ENCODE data around the gene TXNDC8.

The TXNDC8 gene

DNA sequence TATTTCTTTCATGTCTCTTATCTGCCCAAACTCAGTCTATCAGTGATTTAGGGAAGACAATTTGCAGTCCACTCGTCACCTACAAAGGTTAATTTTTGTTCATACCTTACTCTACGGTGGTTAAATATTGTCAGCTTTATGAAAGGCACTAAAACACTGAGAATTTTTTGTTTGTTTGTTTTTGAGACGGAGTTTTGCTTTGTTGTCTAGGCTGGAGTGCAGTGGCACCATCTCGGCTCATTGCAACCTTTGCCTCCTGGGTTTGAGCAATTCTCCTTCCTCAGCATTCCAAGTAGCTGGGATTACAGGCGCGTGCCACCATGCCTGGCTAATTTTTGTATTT is 55.0 kb downstream of the TXNDC8 start:
- ATAC-seq, result no peak

DNA sequence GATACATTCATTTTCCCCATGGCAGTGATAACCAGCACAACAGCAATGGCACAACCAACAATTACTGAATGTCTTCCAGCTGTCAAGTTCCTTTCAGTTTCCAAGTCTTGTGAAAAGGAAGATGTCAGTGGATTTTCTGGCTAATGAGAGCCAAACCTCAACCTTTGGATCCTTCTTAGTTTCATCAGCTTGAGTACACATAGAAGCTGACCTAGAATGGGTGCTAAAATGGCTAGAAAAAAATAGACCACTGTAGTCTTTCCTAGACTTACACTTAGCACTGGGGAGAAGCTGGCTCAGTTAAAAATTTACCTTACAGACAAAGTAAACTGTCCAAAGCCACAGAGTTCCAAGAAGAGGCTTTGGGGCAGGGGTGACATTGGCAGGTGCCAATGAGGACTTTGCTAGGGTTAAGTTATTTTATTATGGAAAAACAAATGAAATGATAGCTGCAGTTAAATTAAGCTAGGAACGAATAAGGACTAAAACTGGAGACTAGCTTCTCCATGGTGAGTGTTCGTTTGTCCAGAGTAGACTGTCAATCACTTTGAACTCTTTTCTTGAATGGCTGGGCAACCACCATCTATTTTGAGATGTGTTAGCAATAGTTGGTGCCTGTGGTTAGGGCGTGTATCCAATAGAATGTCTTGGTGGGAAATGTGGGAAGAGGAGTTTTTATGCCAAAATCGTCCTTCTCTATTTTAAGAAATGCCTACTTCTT is 55.5 kb downstream of the TXNDC8 start:
- no peak for ATAC-seq
- TF ChIP-seq BACH2 (CRISPR knock-in tag; IDR thresholded peaks at IDR 0.05; ENCODE audit: borderline replicate concordance), result no peak

More for the DNA sequence above, 55.0 kb downstream of the TXNDC8 start:
- TF ChIP-seq ISL1 (CRISPR knock-in tag; IDR thresholded peaks at IDR 0.05) (no peak), BACH2 (CRISPR knock-in tag; IDR thresholded peaks at IDR 0.05; ENCODE audit: borderline replicate concordance) (no peak), CSDC2 (CRISPR knock-in tag; IDR thresholded peaks at IDR 0.05) (no peak), ESRRG (CRISPR knock-in tag; IDR thresholded peaks at IDR 0.05) (no peak), RARB (CRISPR knock-in tag; IDR thresholded peaks at IDR 0.05) (no peak)
- TF ChIP-seq, protein P1, sequence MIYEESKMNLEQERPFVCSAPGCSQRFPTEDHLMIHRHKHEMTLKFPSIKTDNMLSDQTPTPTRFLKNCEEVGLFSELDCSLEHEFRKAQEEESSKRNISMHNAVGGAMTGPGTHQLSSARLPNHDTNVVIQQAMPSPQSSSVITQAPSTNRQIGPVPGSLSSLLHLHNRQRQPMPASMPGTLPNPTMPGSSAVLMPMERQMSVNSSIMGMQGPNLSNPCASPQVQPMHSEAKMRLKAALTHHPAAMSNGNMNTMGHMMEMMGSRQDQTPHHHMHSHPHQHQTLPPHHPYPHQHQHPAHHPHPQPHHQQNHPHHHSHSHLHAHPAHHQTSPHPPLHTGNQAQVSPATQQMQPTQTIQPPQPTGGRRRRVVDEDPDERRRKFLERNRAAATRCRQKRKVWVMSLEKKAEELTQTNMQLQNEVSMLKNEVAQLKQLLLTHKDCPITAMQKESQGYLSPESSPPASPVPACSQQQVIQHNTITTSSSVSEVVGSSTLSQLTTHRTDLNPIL (CRISPR knock-in tag; IDR thresholded peaks at IDR 0.05; ENCODE audit: low read depth), result no peak
- TF ChIP-seq, protein P2, sequence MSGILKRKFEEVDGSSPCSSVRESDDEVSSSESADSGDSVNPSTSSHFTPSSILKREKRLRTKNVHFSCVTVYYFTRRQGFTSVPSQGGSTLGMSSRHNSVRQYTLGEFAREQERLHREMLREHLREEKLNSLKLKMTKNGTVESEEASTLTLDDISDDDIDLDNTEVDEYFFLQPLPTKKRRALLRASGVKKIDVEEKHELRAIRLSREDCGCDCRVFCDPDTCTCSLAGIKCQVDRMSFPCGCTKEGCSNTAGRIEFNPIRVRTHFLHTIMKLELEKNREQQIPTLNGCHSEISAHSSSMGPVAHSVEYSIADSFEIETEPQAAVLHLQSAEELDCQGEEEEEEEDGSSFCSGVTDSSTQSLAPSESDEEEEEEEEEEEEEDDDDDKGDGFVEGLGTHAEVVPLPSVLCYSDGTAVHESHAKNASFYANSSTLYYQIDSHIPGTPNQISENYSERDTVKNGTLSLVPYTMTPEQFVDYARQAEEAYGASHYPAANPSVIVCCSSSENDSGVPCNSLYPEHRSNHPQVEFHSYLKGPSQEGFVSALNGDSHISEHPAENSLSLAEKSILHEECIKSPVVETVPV (CRISPR knock-in tag; IDR thresholded peaks at IDR 0.05), result no peak

DNA sequence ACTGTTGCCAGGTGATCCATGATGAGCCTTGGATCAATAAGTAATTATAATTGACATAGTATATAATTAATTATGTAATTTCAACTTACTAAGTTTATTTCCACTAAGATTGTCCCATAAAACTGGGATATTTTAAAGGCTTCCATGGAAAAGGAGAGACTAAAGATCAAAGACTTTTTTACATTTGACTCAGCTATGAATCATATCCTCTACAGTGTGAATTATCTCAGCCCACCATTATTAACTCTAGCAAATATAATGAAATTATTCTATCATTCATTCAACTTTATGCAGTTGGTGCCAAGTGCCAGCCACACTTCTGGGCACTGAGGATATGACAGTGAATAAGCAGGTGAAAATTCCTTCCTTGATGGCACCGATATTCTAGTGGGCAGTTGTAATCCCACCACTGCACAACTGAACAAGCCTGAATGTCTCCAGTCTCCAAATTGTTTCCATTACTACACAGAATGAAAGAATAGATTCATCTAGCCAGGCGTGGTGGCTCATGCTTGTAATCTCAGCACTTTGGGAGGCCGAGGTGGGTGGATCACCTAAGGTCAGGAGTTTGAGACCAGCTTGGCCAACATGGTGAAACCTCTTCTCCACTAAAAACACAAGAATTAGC is 59.5 kb downstream of the TXNDC8 start:
- ATAC-seq, result no peak
- TF ChIP-seq ZFP30 (CRISPR knock-in tag; IDR thresholded peaks at IDR 0.05) (no peak), ZNF70 (CRISPR knock-in tag; IDR thresholded peaks at IDR 0.05) (no peak), ESRRG (CRISPR knock-in tag; IDR thresholded peaks at IDR 0.05) (no peak), ZNF565 (CRISPR knock-in tag; conservative IDR thresholded peaks at IDR 0.05; ENCODE audit: low read depth) (no peak)

DNA sequence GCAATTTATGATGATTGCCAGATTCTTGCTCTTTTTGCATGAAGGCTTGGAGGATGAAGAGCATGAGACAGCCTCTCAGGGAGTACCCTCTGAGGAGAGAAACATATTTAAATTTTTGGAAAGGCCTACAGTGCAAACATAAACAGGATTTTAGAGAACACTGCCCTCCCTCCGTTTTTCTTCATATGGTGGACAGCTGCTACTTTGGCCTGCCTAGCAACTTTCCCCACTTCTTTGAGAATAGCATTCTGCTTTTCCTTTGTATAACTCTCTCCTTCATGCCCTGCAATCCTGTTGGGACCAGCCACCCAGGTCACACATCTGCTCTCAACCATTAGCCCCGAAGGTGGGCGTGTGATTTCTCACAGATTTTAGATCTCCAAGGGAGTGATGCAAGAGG is 60.9 kb downstream of the TXNDC8 start:
- ATAC-seq, result no peak
- no peak for TF ChIP-seq ZFP3 (CRISPR knock-in tag; IDR thresholded peaks at IDR 0.05)
- TF ChIP-seq CSDC2 (CRISPR knock-in tag; IDR thresholded peaks at IDR 0.05), result no peak
- no peak for TF ChIP-seq PPARA (CRISPR knock-in tag; IDR thresholded peaks at IDR 0.05; ENCODE audit: borderline replicate concordance)
- TF ChIP-seq, protein P3, sequence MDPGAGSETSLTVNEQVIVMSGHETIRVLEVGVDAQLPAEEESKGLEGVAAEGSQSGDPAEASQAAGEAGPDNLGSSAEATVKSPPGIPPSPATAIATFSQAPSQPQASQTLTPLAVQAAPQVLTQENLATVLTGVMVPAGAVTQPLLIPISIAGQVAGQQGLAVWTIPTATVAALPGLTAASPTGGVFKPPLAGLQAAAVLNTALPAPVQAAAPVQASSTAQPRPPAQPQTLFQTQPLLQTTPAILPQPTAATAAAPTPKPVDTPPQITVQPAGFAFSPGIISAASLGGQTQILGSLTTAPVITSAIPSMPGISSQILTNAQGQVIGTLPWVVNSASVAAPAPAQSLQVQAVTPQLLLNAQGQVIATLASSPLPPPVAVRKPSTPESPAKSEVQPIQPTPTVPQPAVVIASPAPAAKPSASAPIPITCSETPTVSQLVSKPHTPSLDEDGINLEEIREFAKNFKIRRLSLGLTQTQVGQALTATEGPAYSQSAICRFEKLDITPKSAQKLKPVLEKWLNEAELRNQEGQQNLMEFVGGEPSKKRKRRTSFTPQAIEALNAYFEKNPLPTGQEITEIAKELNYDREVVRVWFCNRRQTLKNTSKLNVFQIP (CRISPR knock-in tag; IDR thresholded peaks at IDR 0.05; ENCODE audit: borderline replicate concordance, low read depth), result no peak
- no peak for TF ChIP-seq RARB (CRISPR knock-in tag; IDR thresholded peaks at IDR 0.05)
- TF ChIP-seq, protein P2 (CRISPR knock-in tag; IDR thresholded peaks at IDR 0.05), result no peak
- TF ChIP-seq, protein P1 (CRISPR knock-in tag; IDR thresholded peaks at IDR 0.05; ENCODE audit: low read depth), result no peak
- no peak for TF ChIP-seq ZFP30 (CRISPR knock-in tag; IDR thresholded peaks at IDR 0.05)
- TF ChIP-seq BACH2 (CRISPR knock-in tag; IDR thresholded peaks at IDR 0.05; ENCODE audit: borderline replicate concordance), result no peak
- TF ChIP-seq GLIS3 (CRISPR knock-in tag; IDR thresholded peaks at IDR 0.05), result no peak
- no peak for TF ChIP-seq ARNTL (CRISPR knock-in tag; IDR thresholded peaks at IDR 0.05; ENCODE audit: borderline replicate concordance, low read depth)
- no peak for TF ChIP-seq ZNF8 (CRISPR knock-in tag; IDR thresholded peaks at IDR 0.05)
- TF ChIP-seq ZNF70 (CRISPR knock-in tag; IDR thresholded peaks at IDR 0.05), result no peak
- TF ChIP-seq, protein P4, sequence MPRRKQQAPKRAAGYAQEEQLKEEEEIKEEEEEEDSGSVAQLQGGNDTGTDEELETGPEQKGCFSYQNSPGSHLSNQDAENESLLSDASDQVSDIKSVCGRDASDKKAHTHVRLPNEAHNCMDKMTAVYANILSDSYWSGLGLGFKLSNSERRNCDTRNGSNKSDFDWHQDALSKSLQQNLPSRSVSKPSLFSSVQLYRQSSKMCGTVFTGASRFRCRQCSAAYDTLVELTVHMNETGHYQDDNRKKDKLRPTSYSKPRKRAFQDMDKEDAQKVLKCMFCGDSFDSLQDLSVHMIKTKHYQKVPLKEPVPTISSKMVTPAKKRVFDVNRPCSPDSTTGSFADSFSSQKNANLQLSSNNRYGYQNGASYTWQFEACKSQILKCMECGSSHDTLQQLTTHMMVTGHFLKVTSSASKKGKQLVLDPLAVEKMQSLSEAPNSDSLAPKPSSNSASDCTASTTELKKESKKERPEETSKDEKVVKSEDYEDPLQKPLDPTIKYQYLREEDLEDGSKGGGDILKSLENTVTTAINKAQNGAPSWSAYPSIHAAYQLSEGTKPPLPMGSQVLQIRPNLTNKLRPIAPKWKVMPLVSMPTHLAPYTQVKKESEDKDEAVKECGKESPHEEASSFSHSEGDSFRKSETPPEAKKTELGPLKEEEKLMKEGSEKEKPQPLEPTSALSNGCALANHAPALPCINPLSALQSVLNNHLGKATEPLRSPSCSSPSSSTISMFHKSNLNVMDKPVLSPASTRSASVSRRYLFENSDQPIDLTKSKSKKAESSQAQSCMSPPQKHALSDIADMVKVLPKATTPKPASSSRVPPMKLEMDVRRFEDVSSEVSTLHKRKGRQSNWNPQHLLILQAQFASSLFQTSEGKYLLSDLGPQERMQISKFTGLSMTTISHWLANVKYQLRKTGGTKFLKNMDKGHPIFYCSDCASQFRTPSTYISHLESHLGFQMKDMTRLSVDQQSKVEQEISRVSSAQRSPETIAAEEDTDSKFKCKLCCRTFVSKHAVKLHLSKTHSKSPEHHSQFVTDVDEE (CRISPR knock-in tag; IDR thresholded peaks at IDR 0.05), result no peak
- no peak for TF ChIP-seq ZNF565 (CRISPR knock-in tag; conservative IDR thresholded peaks at IDR 0.05; ENCODE audit: low read depth)
- no peak for TF ChIP-seq ESRRG (CRISPR knock-in tag; IDR thresholded peaks at IDR 0.05)
- no peak for TF ChIP-seq TOX (CRISPR knock-in tag; IDR thresholded peaks at IDR 0.05; ENCODE audit: borderline replicate concordance)
- no peak for TF ChIP-seq ISL1 (CRISPR knock-in tag; IDR thresholded peaks at IDR 0.05)
